ENCODE measurements around the gene MSI2. TPM values are rescaled to one million over a fixed set of nuclear protein-coding genes. Genes with fewer than 3 reads are reported as not detected.

The MSI2 gene
- total RNA-seq, 1 donor from 2014 or later = 75.5 TPM

- no peaks in the 10 kb centered on the region for H3K27me3 Mint-ChIP-seq (ENCODE audit: unreplicated experiment)
- no peak overlapping the region for H3K4me3 Mint-ChIP-seq (ENCODE audit: unreplicated experiment)
- DNase-seq (ENCODE audit: extremely low spot score, unreplicated experiment) = no peak
- H3K9me3 Mint-ChIP-seq (ENCODE audit: unreplicated experiment) = no peaks in the 10 kb centered on the region
- no peak for TF ChIP-seq CTCF (IDR thresholded peaks at IDR 0.05)
- H3K4me1 Mint-ChIP-seq (ENCODE audit: unreplicated experiment) = no peaks in the 10 kb centered on the region
- peaks cover 29% of the 10 kb centered on the region for H3K36me3 Mint-ChIP-seq (ENCODE audit: unreplicated experiment)
- H3K27ac Mint-ChIP-seq (ENCODE audit: unreplicated experiment) = no peak overlapping the region
Measured at GRCh38 chr17:57636985-57637665, 380.8 kb downstream of the MSI2 start.

- TF ChIP-seq CTCF (IDR thresholded peaks at IDR 0.05) = no peak
- DNase-seq (ENCODE audit: extremely low spot score, unreplicated experiment) = no peak
- Mint-ChIP-seq H3K4me1 (ENCODE audit: unreplicated experiment) (no peaks in the 10 kb centered on the region), H3K36me3 (ENCODE audit: unreplicated experiment) (peaks cover 26% of the 10 kb centered on the region), H3K9me3 (ENCODE audit: unreplicated experiment) (no peaks in the 10 kb centered on the region), H3K4me3 (ENCODE audit: unreplicated experiment) (no peak overlapping the region), H3K27me3 (ENCODE audit: unreplicated experiment) (no peaks in the 10 kb centered on the region), H3K27ac (ENCODE audit: unreplicated experiment) (no peak overlapping the region)
Measured at GRCh38 chr17:57637666-57638010, 381.3 kb downstream of the MSI2 start.

- Mint-ChIP-seq H3K27ac (ENCODE audit: unreplicated experiment) (no peak overlapping the region), H3K9me3 (ENCODE audit: unreplicated experiment) (no peaks in the 10 kb centered on the region), H3K36me3 (ENCODE audit: unreplicated experiment) (peaks cover 21% of the 10 kb centered on the region), H3K4me3 (ENCODE audit: unreplicated experiment) (no peak overlapping the region), H3K4me1 (ENCODE audit: unreplicated experiment) (no peaks in the 10 kb centered on the region), H3K27me3 (ENCODE audit: unreplicated experiment) (no peaks in the 10 kb centered on the region)
- DNase-seq (ENCODE audit: extremely low spot score, unreplicated experiment) = no peak
- TF ChIP-seq CTCF (IDR thresholded peaks at IDR 0.05) = no peak
Measured at GRCh38 chr17:57638284-57638683, 382.0 kb downstream of the MSI2 start.

- no peak for DNase-seq (ENCODE audit: extremely low spot score, unreplicated experiment)
- no peak for TF ChIP-seq CTCF (IDR thresholded peaks at IDR 0.05)
- Mint-ChIP-seq H3K27ac (ENCODE audit: unreplicated experiment) (no peak overlapping the region), H3K27me3 (ENCODE audit: unreplicated experiment) (no peaks in the 10 kb centered on the region), H3K4me1 (ENCODE audit: unreplicated experiment) (no peaks in the 10 kb centered on the region), H3K9me3 (ENCODE audit: unreplicated experiment) (no peaks in the 10 kb centered on the region), H3K36me3 (ENCODE audit: unreplicated experiment) (peaks cover 14% of the 10 kb centered on the region), H3K4me3 (ENCODE audit: unreplicated experiment) (no peak overlapping the region)
Measured at GRCh38 chr17:57639381-57639780, 383.1 kb downstream of the MSI2 start.

- no peaks in the 10 kb centered on the region for H3K9me3 Mint-ChIP-seq (ENCODE audit: unreplicated experiment)
- TF ChIP-seq CTCF (IDR thresholded peaks at IDR 0.05) = no peak
- H3K36me3 Mint-ChIP-seq (ENCODE audit: unreplicated experiment) = peaks cover 13% of the 10 kb centered on the region
- no peak for DNase-seq (ENCODE audit: extremely low spot score, unreplicated experiment)
- no peak overlapping the region for H3K4me3 Mint-ChIP-seq (ENCODE audit: unreplicated experiment)
- no peaks in the 10 kb centered on the region for H3K4me1 Mint-ChIP-seq (ENCODE audit: unreplicated experiment)
- no peak overlapping the region for H3K27ac Mint-ChIP-seq (ENCODE audit: unreplicated experiment)
- H3K27me3 Mint-ChIP-seq (ENCODE audit: unreplicated experiment) = no peaks in the 10 kb centered on the region
Measured at GRCh38 chr17:57640079-57640478, 383.8 kb downstream of the MSI2 start.

Measured in osteocyte (in vitro differentiated cells).